Iris pigment epithelial cell (primary cell): ENCODE data around the gene HSBP1L1.
A peak's percentile ranks its signal among the peaks of the same experiment; 100 is the strongest.

Experiments used
- DNase-seq: peaks from one replicate; pipeline ENCODE4 v3.0.0-alpha.2; 2011; ENCODE audit warnings: low read depth

The HSBP1L1 gene

GRCh38 chr18:79961527-79962291 lies 2.7 kb upstream of the HSBP1L1 start:
- no peak for DNase-seq

DNA sequence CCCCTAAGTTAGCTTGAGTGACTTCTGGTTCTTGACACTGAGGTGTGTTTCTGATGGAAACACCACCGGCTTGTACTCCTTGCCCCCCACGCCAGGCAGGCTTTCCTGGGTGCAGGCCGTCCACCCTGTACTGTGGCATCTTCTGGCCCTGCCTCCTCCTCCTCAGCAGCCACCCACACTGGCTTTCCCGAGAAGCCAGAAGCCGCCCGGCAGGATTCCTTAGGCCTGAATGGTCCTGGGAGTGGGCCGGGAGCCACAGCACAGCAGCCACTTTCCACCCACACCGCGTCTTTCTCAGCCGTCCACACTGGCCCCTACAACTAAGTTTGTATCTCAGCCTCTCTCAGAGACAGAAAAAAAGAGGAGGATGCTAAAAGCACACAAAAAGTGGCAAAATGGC lies 2.1 kb upstream of the HSBP1L1 start:
- DNase-seq, result peak; percentile 31

- no peak for DNase-seq
These were observed 1.4 kb upstream of the HSBP1L1 start for GRCh38 chr18:79962835-79963657.

- no peak for DNase-seq
These were observed 649 bp upstream of the HSBP1L1 start for GRCh38 chr18:79963658-79964329.

- DNase-seq, result peak; percentile 91
These were observed 868 bp downstream of the HSBP1L1 start for GRCh38 chr18:79965119-79965902.

- no peak for DNase-seq
These were observed 6.1 kb downstream of the HSBP1L1 start for GRCh38 chr18:79970419-79971133.

GRCh38 chr18:79971211-79971952 lies 6.9 kb downstream of the HSBP1L1 start:
- no peak for DNase-seq

DNA sequence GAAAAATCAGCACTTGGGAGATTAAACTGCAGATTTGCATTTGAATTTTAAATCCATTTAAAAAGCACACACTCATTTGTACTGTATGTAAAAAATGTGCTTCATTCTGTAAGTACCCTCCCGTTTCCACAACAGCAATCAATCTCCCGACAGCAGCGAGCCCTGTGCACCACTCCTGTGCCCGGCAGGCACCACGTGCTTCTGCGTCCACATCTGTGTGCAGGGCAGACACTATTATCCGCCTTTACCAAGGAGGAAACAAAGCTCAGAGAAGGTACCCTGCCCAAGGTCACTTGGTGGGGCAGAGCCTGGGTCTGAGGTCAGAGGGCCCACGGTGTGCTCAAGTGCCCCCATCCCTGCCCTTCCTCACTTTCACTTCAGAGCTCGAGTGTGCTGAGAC lies 7.5 kb downstream of the HSBP1L1 start:
- DNase-seq, result no peak

DNA sequence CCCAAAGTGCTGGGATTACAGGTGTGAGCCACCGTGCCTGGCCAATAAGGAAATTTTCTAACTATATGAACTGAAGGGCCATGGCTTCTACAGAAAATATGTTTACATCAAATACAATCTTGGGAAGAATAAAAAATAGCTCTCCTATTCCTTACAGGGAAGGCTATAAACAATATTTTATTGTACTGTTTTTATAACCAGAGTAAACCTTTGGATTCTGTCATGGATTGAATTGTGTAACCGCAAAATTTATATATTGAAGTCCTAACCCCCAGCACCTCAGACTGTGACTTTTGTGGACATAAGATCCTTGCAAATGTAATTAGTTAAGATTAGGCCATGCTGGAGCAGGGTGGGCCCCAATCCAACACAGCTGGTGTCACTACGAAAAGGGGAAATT lies 8.3 kb downstream of the HSBP1L1 start:
- DNase-seq, result no peak

- DNase-seq, result no peak
These were observed 9.1 kb downstream of the HSBP1L1 start for GRCh38 chr18:79973517-79973916.

- no peak for DNase-seq
These were observed 9.7 kb downstream of the HSBP1L1 start for GRCh38 chr18:79974025-79974654.

GRCh38 chr18:79975043-79975442 lies 10.6 kb downstream of the HSBP1L1 start:
- no peak for DNase-seq

DNA sequence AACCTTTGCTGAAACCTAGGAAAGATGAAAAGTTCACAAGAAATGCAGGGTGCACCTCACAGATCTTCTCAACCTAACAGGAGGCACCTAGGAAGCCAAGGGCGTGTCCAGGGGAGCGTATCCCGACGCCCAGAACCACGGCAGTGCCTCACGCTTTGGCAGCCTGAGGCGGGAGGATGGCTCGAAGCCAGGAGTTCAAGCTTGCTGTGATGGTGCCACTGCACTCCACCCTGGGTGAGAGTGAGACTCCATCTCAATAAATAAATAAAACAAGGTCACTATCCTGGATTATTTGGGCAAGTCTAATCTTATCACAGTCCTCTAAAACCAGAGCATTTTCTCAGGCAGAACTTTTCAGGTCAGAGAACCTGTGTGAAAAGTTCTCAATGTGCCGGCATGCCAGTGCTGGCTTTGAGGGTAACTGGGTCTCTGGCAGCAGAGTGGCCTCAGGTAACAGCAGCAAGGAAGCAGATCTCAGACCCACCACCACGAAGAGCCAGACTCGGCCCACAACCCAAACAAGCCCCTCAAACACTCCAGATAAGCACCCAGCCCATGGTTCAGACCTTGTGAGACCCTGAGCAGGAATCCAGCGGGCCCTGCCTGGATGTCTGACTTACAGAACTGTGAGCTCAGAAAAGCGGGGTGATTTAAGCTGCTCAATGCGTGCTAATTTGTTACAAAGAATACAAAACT lies 11.7 kb downstream of the HSBP1L1 start:
- no peak for DNase-seq

DNA sequence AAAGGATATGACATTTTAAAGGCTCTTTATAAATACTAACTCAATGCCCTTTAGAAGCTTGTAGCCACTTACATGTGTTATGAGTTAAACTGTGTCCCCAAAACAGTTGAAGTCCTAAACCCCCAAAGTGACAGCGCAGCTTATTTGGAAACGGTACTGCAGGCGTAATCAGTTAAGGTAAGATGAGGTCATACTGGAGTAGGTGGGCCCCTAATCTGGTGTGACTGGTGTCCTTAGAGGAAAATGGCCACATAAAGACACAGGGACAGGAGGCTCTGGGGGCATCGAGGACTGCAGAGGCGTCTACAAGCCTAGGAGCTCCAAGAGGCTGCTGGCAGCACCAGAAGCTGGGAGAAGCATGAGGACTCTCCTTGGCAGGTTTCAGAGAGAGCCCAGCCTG lies 15.4 kb downstream of the HSBP1L1 start:
- no peak for DNase-seq

DNA sequence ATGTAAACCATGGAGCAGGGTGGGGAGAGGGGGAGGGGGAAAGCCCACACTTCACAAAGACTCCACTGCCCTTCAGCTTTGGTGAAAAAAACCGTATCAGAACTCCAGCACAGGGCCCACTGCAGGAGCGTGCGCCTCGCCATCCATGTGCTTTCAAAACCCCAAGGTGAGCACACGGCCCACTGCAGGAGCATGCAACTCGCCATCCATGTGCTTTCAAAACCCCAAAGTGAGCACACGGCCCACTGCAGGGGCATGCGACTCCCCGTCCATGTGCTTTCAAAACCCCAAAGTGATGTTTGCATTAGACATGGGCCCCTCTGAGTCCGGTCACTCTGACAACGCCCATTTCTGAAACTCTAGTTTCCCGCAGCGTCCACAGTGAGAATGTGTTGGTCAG lies 16.1 kb downstream of the HSBP1L1 start:
- DNase-seq, result no peak

GRCh38 chr18:79982736-79983135 lies 18.3 kb downstream of the HSBP1L1 start:
- DNase-seq, result peak; percentile 61

DNA sequence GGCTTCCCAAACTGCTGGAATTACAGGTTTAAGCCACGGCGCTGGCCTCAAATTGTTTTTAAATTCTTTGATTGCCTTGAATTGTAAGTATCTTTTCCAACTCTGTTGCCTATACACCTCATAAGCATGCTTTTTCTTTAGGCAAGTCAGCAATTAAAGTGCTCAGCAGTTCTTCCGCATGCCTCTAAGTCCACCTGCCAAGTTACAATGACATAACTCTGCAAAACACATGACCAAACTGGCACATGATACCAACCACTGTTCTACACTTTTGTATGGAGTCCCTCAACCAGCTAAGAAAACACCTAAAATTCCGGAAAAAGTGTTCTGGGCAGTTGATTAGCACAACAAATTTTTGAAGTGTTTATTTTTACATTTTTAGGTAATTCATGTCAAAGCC lies 18.8 kb downstream of the HSBP1L1 start:
- no peak for DNase-seq

GRCh38 chr18:79983793-79984192 lies 19.4 kb downstream of the HSBP1L1 start:
- DNase-seq, result no peak

DNA sequence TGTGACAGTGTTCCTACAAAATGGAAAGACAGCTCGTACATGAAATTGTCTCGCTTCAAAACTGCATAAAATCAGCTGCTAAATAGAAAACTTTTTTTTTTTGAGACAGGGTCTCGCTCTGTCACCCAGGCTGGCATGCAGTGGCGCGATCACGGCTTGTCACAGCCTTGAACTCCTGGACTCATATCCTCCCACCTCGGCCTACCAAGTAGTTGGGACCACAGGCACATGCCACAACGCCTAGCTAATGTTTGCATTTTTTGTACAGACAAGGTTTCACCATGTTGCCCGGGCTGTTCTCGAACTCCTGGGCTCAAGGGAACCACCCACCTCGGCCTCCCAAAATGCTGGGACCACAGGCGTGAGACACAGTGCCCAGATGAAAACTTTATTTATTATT lies 20.7 kb downstream of the HSBP1L1 start:
- no peak for DNase-seq

DNA sequence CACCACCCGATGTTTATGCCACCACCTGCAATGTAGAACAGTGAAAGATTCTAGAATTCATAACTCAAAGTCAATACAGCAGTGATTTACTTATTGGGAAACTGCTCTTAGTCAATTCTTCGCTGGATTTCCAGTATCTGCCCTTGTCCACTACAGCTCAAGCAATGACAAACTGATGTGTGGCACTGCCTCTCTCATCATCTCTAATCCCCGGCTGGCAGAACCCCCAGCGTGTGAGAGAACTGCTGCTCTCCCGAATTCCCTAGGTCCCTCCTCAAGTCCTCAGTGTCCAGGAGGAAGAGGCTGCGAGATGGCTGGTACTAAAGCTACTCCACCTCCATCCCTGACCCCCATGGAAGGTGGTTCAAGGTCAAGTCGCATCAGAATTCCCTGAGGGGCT lies 22.3 kb downstream of the HSBP1L1 start:
- DNase-seq, result no peak
